GM04504 (cell line): ENCODE measurements around the gene IFNA8.
"Not testable (repeated sequence)": the region's sequence is repeated elsewhere in the genome, so short reads cannot be mapped to it uniquely, and the experiment has no call there.

Source experiments
- DNase-seq: peaks from one replicate; pipeline ENCODE4 v3.0.0-alpha.2; 2012; ENCODE audit warnings: low read depth

Gene IFNA8

DNA sequence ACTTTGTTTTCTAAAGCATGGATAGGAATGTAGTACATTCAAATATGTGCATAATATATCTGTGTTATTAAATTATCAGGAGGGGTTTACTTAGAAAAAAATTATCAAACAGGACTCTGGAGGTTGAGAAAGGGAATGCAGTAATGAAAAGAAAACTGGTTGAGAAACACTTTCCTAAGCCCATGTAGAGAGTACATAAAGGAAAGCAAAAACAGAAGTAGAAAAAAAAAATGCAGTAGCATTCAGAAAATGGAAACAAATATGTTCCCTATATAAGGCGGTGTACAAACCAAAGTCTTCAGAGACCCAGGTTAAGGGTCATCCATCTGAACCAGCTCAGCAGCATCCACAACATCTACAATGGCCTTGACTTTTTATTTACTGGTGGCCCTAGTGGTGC, at the start of gene IFNA8:
Gene IFNA8, plus strand, starts transcription at position 301 of the 400 bp plus-strand sequence. Its CDS starts 60 bp downstream, at position 361.
- no peak for DNase-seq

GRCh38 chr9:21362287-21362686, 46.6 kb upstream of the IFNA8 start:
- no peak for DNase-seq

DNA sequence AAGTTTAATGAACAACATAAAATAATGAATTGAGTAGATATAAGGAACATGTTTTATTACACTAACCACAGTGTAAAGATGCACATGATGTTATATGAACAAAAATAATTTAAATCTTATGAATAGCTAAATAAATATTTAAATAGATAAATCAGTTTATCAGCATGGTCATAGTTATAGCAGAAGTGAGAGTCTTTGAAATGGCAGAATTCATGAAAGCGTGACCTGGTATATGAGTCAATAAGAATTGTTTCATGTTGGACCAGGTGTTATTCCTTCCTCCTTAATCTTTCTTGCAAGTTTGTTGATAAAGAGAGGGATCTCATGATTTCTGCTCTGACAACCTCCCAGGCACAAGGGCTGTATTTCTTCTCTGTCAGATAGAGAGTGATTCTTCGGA, 41.7 kb upstream of the IFNA8 start:
- DNase-seq, result not testable (repeated sequence)

DNA sequence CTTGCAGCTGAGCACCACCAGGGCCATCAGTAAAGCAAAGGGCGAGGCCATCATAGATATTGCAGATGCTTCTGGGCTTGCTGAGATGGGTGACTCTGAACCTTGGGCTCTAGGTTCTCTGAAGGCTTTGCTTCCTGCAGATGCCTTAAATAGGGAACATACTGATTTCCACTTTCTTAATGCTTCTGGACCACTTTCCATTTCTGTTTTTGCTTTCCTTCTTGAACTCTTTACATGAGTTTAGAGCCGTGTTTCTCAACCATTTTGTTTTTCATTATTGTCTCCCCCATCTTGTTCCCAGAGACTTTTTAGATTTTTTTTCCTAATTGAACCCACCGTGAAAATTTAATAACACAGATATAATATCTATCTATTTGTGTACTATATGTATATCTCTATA, 41.0 kb upstream of the IFNA8 start, which contains the start of gene IFNA13:
Gene IFNA13, minus strand, starts transcription at position 101 of the 400 bp plus-strand sequence. Its CDS starts 47 bp downstream, at position 54.
- no peak for DNase-seq

- not testable (repeated sequence) for DNase-seq
Observed at GRCh38 chr9:21371467-21371866, 37.5 kb upstream of the IFNA8 start.

GRCh38 chr9:21381448-21382339, 27.2 kb upstream of the IFNA8 start:
- no peak for DNase-seq

DNA sequence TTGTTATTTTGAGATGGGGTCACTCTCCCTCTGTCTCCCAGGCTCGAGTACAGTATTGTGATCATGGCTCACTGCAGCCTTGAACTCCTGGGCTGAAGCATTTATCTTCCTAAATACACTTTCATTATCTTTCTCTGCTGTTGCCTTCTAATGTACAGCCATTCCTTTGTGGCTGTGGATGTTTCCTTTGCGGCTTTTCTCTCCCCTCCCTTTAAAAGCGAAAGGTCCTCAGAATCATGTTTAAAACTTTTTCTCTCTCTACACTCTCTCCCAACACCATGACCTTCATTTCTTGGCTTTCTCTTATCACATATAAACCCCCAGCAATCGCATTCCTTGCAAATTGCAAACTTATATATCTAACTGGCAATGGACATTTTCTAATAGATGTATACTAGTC, 25.3 kb upstream of the IFNA8 start:
- DNase-seq, result no peak

GRCh38 chr9:21385131-21385670, 23.7 kb upstream of the IFNA8 start, which contains the start of gene IFNA2:
Gene IFNA2 (minus strand): TSS chr9:21385398. CDS start chr9:21385329, 69 bp downstream.
- no peak for DNase-seq

DNA sequence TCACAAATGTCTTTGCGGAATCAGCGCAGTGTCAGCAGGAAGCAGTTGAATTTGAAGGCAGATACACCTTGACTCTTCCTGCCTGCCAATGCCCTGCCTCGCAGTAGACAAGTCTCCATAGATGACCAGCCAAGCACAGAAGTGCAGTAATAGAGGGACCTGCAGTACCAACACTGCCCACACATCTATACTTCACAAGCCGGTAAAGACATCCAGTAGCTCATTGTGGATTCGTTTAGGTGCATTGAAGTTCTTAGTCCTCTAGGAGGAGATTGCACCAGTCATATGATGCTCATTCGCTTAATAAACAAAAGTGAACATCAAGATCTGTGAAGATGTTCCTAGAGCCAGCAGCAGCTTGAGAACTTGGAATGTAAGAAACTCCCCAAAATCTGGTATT, 16.6 kb upstream of the IFNA8 start:
- no peak for DNase-seq

DNA sequence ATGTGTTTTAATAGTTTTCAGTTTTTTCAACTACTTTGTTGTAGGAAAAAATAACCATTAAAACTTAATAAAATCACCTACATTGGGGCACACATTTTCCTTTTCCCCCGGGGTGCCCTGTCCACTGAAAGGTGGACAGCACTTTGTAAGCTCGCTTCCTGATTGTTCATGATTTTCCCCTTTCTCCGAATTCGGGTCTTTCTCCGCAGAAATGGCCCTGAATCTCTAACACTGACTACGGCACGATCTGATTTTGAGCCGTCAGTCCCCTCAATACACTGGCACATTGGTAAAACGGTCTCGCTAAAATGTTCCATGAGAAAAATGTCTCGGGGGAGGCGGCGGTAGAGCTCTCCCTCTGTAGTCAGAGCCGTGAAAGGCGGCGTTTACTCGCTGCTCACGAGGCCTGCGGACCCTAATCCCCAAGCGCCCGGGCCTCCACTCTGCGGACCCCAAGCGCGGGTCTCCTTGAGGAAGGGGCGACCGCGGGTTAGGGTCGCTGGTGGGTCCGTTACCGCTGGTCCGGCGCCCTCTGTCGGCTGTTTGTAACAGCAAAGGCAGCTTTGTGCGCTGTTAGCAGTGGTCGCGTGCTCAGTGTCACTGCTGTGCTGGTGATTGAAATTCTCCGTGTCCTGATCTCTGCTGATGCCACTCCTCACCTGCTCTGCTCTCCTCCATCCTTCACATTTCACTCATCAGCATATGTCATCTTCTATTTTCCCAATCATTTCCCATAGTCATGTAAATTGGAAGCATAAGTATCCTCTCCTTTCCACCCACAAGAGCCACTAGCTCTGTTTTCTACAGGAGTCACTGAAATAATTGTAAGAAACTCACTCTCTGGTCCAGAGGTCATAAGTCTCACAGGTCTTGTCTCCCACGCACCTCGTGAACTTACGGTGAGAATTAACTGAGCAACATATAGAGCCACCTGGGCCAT, 12.9 kb upstream of the IFNA8 start:
- DNase-seq, result no peak

DNA sequence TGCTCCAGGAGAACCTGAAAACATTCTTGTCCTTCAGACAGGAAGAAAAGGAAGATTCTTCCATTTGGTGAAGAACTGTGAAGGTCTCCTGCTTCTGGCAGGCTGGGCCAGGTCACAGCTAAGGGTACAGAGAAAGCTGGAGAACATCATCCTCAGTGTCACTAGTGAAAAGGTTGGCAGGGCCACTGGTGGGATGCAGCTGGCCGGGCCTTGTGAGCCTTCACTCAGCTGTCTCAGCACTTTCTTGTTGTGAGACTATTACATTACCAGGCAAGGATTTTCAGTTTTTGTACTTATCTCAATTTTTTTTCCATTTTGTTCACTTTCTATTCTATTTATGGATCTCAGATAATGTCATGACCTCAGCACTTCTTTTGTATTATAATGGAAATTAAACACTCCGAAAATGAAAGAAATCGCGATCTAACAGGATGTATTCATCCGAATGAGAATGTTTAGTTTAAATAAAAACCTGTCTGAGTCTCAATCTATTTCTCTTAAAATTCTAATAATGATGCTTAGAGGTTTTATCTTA, 9.9 kb upstream of the IFNA8 start:
- no peak for DNase-seq

DNA sequence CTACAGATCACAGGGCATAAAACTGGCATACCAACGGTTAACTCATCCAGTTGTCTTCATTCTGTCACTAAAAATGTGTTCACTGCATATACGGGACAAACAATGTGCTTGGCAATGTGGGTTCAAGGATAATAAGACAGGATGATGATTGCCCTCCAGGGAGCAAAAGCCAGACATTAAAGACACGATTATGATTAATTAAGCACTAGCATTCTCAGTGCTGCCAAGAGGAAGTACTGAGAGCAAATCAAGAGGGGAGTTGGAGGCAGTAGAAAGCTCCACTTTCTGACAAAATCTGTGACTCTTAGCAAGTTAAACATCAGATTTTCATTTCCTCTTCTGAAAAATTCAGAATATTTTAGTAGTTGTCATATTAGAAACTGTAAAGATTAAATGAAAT, 9.0 kb upstream of the IFNA8 start:
- DNase-seq, result no peak

DNA sequence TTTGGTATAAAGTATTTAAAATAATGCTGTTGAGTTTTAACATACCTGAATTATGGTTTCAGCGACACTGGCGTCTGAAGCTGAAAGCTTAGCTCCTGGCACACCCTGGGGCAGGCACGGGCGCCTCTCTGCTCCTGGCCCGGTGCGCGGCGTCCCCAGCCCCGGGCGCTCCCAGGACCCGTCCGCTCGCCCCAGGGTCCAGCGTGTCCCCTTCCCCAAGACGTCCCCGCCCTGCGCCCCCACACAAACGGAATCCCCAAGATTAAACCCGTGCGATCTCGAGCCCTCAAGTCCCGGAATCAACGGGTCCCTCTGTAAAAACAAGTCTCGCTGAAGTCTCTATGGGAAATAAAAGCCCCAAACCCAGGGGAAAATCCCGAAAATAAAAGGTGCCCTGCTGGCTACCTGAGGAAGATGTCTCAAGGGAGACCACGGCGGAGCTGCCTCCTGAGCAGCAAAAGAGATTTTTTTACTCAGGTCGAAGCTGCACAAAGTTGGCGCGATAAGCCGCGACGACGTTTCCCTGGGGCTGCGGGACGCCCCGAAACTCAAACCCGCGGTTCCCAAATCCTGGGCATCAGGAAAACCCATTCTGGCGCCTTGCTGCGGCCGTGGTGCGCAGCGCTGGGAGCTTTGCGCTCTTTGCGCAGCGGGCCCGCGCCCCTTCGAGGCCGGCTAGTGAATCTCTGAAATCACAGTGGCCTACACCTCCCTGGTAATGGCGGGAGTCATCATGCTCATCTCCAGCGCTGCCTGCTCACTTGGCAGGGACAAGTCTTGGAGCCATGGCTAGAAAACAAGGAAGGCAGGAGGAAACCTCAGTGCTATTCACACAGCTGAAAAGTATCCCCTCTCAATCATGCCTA, 6.3 kb upstream of the IFNA8 start:
- DNase-seq, result no peak

DNA sequence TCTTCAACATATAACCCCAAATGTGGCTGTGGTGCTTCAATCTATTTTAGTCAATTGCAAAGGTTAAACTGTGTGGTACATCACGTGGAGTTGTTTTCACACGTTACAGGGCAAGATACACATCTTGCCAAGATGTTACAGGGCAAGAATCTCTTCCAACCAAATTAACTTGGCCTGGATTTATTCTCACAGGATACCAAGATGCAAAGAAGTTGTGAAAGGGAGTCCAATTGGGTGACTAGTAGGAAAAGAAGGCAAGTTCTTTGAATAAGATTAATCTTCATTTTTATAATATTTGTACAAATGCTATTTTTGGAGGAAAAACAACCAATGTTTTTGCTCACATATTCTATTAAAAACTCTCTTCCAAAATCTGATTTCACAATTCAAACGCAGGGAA, 4.8 kb upstream of the IFNA8 start:
- DNase-seq, result no peak

- no peak for DNase-seq
Observed at GRCh38 chr9:21412107-21412506, 3.2 kb downstream of the IFNA8 start.

DNA sequence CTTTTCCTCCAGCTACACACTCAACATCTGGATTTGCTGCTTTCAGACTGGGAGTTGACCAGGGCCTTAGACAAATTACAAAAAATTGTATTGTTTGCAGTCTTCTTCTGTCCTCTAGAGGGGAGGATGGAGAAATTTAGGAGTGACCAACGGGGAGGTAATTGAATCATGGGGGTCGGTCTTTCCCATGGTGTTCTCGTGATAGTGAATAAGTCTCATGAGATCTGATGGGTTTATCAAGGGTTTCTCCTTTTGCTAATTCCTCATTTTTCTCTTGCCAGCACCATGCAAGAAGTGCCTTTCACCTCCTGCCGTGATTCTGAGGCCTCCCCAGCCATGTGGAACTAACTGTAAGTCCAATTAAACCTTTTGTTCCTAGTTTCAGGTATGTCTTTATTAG, 4.2 kb downstream of the IFNA8 start:
- DNase-seq, result no peak

- DNase-seq, result no peak
Observed at GRCh38 chr9:21413624-21414023, 4.7 kb downstream of the IFNA8 start.

DNA sequence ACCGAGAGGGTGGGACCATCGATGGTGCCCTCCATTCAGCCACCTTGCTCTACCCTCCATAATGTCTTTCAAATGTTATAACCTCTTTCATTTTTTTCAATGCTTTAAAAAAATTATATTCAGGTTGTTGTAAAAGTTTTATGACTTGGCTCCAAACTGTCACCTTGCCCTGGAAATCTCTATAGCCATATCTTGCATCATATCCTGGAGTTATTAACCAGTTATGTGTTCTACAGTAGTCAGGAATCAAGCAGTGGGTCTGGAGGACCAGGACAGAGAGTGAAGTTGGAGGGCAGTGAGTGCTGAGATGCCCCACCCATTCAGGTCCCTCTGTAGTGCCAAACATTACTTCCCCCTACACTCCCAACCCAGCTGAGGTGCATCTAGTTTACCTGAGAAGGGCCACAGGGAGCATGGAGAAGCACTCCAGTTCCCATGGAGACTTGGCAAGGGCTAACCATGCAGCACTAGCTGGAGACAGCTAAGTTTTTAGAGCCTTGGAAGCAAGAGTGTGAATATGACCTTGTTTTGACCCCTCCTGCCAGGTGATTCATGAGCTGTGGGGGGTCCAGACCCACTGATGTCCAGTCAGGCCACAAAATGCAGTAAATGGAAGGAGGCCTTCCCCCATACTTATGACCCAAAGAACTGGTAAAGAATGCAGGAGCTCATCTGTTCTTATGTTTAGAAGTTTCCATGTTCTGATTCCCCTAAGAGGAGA, 5.5 kb downstream of the IFNA8 start:
- DNase-seq, result no peak

- no peak for DNase-seq
Observed at GRCh38 chr9:21415493-21416267, 6.8 kb downstream of the IFNA8 start.

DNA sequence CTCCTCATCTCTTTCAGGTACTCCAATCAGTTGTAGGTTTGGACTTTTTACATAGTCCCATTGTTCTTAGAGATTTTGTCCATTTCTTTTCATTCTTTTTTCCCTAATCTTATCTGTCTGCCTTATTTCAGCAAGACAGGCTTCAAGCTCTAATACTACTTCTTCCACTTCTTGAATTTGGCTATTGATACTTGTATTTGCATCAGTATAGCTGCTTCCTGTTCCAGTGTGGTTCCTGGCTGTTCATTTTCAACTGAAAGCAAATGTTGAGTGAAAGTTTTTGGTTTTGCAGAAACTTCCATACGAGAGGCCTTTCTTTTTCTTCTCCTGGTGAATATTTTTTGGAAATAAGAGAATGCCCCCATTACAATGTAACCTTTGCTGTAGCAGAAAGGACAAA, 19.3 kb downstream of the IFNA8 start:
- DNase-seq, result no peak
